PC-3 (cell line): ENCODE measurements around the gene NTM. TPM values are rescaled to one million over a fixed set of nuclear protein-coding genes. Genes with fewer than 3 reads are reported as not detected.

Source experiments
- ATAC-seq: fragments of 200-7000 bp; cut with Tn5 transposase; 2 replicates; pipeline ENCODE4 v1.9.1; 2020; ENCODE audit warnings: mild to moderate bottlenecking, moderate library complexity
- BruUV-seq: library from RNA; stranded (reverse); fragments of 400-500 nt; replicated peaks from 2 replicates; lab custom pipeline; 2021; lab: Mats Ljungman, UMichigan
- CTCF ChIA-PET: fragments of 300-600 bp; sonication (Branson Sonifier 250); formaldehyde crosslinking; loops from one replicate; lab custom pipeline; 2022; ENCODE audit warnings: antibody characterized with exemption; lab: Charles Lee
- POLR2A ChIA-PET: fragments of 300-600 bp; sonication (Branson Sonifier 250); formaldehyde crosslinking; loops from one replicate; lab custom pipeline; 2022; ENCODE audit warnings: antibody characterized with exemption; ENCODE audit not compliant: unreplicated experiment; lab: Charles Lee
- DNase-seq: peaks from one replicate; pipeline ENCODE4 v3.0.0-alpha.2; 2015
- H2AFZ ChIP-seq: fragments of 300-600 bp; sonication (generic); 2 replicates; pipeline ENCODE4 v1.6.0; 2016; ENCODE audit warnings: antibody characterized with exemption, low read length
- H3F3A ChIP-seq: fragments of 300-600 bp; sonication (generic); one replicate; pipeline ENCODE4 v1.6.0; 2017; ENCODE audit warnings: antibody characterized with exemption, low read length, control low read depth, mild to moderate bottlenecking; ENCODE audit not compliant: unreplicated experiment
- H3K27ac ChIP-seq: fragments of 300-600 bp; sonication (generic); 2 replicates; pipeline ENCODE4 v1.5.1; 2016; ENCODE audit warnings: mild to moderate bottlenecking, low read length
- H3K27me3 ChIP-seq: fragments of 300-600 bp; sonication (generic); 2 replicates; pipeline ENCODE4 v1.6.1; 2016; ENCODE audit warnings: low read length, mixed read lengths
- H3K36me3 ChIP-seq: fragments of 300-600 bp; sonication (generic); 2 replicates; pipeline ENCODE4 v1.6.1; 2016; ENCODE audit warnings: low read depth, mixed run types, low read length, mixed read lengths
- H3K4me1 ChIP-seq: fragments of 300-600 bp; sonication (generic); 2 replicates; pipeline ENCODE4 v1.5.1; 2016; ENCODE audit warnings: low read length; ENCODE audit not compliant: insufficient read depth
- H3K4me2 ChIP-seq: fragments of 300-600 bp; sonication (generic); 2 replicates; pipeline ENCODE4 v1.6.0; 2016; ENCODE audit warnings: low read length
- H3K4me3 ChIP-seq: fragments of 300-600 bp; sonication (generic); 2 replicates; pipeline ENCODE4 v1.5.1; 2016; ENCODE audit warnings: mild to moderate bottlenecking, low read length, mixed read lengths
- H3K79me2 ChIP-seq: fragments of 300-600 bp; sonication (generic); 2 replicates; pipeline ENCODE4 v1.6.1; 2017; ENCODE audit warnings: low read length, mixed read lengths
- H3K9ac ChIP-seq: fragments of 300-600 bp; sonication (generic); 2 replicates; pipeline ENCODE4 v1.6.0; 2016; ENCODE audit warnings: mild to moderate bottlenecking, low read length
- H3K9me2 ChIP-seq: fragments of 300-600 bp; sonication (generic); replicated peaks from 2 replicates; pipeline ENCODE4 v1.6.1; 2016; ENCODE audit warnings: mixed run types, low read length, mixed read lengths
- H3K9me3 ChIP-seq: fragments of 300-600 bp; sonication (generic); 2 replicates; pipeline ENCODE4 v1.6.1; 2016; ENCODE audit warnings: low read length, mixed read lengths
- H4K20me1 ChIP-seq: fragments of 300-600 bp; sonication (generic); 2 replicates; pipeline ENCODE4 v1.6.1; 2016; ENCODE audit warnings: low read length, mixed read lengths
- CTCF ChIP-seq: fragments of 300-600 bp; sonication (generic); conservative IDR thresholded peaks from 2 replicates; pipeline ENCODE4 v1.5.1; 2017; ENCODE audit warnings: antibody characterized with exemption, low read depth, mild to moderate bottlenecking, low read length
- EZH2 ChIP-seq: fragments of 300-600 bp; sonication (generic); IDR thresholded peaks from one replicate; pipeline ENCODE4 v1.6.1; 2017; ENCODE audit warnings: antibody characterized with exemption, mild to moderate bottlenecking, low read length; ENCODE audit not compliant: unreplicated experiment
- EZH2phosphoT487 ChIP-seq: fragments of 300-600 bp; sonication (generic); IDR thresholded peaks from 2 replicates; pipeline ENCODE4 v1.6.1; 2018; ENCODE audit warnings: mild to moderate bottlenecking, antibody characterized with exemption, low read length, borderline replicate concordance
- intact Hi-C: fragments of 100-400 bp; cut with micrococcal nuclease; formaldehyde crosslinking; loops from 2 replicates; pipeline ENCODE4 v1.9.0; 2023
- total RNA-seq: library from RNA; depleted of rRNA; stranded (reverse); fragments of >200 nt; gene quantifications from 2 replicates; pipeline ENCODE4 v1.2.3, GENCODE V29; 2014

Gene NTM
- total RNA-seq, 1 experiment from 2014 or later = not detected

- Histone ChIP-seq H3K4me1 (peaks cover 54% of the 10 kb centered on the region), H4K20me1 (no peaks in the 10 kb centered on the region), H3K9me2 (no peaks in the 10 kb centered on the region), H3F3A (no peaks in the 10 kb centered on the region), H3K27me3 (no peaks in the 10 kb centered on the region), H3K4me3 (no peak overlapping the region), H3K4me2 (peak overlapping the region; percentile 42; the same call in 1 of the 2 replicates), H3K9ac (peak overlapping the region; percentile 64), H3K27ac (peak overlapping the region; percentile 87), H3K79me2 (peaks cover 14% of the 10 kb centered on the region), H2AFZ (no peak overlapping the region), H3K36me3 (no peaks in the 10 kb centered on the region), H3K9me3 (no peaks in the 10 kb centered on the region)
- intact Hi-C loops = loop anchor here (2.0 kb wide), 2 partner anchors 35 to 175 kb away; no protein-coding TSS in a partner anchor
- ATAC-seq (no peak), DNase-seq (no peak)
- no peak for TF ChIP-seq CTCF
- no peak for TF ChIP-seq EZH2phosphoT487
- TF ChIP-seq EZH2 = no peak
- no TSS peak for BruUV-seq
- POLR2A ChIA-PET = no interaction called here
- CTCF ChIA-PET = no interaction called here
These were observed 519.6 kb downstream of the NTM start for GRCh38 chr11:131889760-131890581.

- Histone ChIP-seq H3K36me3 (no peaks in the 10 kb centered on the region), H3K9me2 (no peaks in the 10 kb centered on the region), H3K79me2 (peaks cover 19% of the 10 kb centered on the region), H3K4me3 (no peak overlapping the region), H3F3A (no peaks in the 10 kb centered on the region), H3K27ac (no peak overlapping the region), H3K9ac (no peak overlapping the region), H3K4me1 (peaks cover 48% of the 10 kb centered on the region), H3K9me3 (no peaks in the 10 kb centered on the region), H2AFZ (no peak overlapping the region), H3K27me3 (no peaks in the 10 kb centered on the region), H4K20me1 (no peaks in the 10 kb centered on the region), H3K4me2 (no peak overlapping the region)
- ATAC-seq (no peak), DNase-seq (no peak)
- ChIA-PET CTCF (no interaction called here), POLR2A (no interaction called here)
- intact Hi-C loops = no loop called here
- TF ChIP-seq EZH2 = no peak
- TF ChIP-seq CTCF = no peak
- TF ChIP-seq EZH2phosphoT487 = no peak
- BruUV-seq = no TSS peak
These were observed 522.9 kb downstream of the NTM start for GRCh38 chr11:131893103-131893890.
